ENCODE results near the gene PRDM16.

- TF ChIP-seq CTCF (IDR thresholded peaks at IDR 0.05) (no peak), REST (IDR thresholded peaks at IDR 0.05) (no peak), RNF2 (IDR thresholded peaks at IDR 0.05; ENCODE audit: borderline replicate concordance, low read depth) (no peak)
These were observed 111.9 kb downstream of the PRDM16 start for GRCh38 chr1:3180915-3181314.

Measured in A549 (cell line).